Stimulated activated CD8-positive, alpha-beta memory T cell treated with anti-CD3 and anti-CD28 coated beads, Interleukin-7, amount 100 ng/mL, for 24 hours (primary cell): ENCODE data around the gene SESN1.
"Not testable (repeated sequence)": the region's sequence is repeated elsewhere in the genome, so short reads cannot be mapped to it uniquely, and the experiment has no call there.

Experiments
- DNase-seq: peaks from one replicate; pipeline ENCODE4 v3.0.0-alpha.2; 2020; ENCODE audit warnings: low read depth

SESN1 gene

DNA sequence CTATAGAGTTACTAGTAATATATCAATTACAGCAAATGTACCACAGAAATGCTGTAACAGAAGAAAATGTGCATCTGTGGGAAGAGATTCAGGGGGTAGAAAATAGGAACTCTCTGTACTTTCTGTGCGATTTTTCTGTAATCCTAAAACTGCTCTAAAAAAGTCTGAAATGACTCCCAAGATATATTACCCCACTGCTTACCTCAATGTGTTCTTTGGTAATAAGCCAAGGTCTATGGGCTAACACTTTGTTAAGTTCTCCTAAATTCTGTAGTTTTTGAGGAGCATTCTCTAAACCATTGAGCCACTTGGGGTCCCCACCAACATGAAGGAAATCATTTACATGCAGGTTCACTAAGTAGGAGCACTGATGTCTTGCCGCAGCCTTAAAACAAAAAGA is 94.4 kb downstream of the SESN1 start:
- DNase-seq, result no peak

DNA sequence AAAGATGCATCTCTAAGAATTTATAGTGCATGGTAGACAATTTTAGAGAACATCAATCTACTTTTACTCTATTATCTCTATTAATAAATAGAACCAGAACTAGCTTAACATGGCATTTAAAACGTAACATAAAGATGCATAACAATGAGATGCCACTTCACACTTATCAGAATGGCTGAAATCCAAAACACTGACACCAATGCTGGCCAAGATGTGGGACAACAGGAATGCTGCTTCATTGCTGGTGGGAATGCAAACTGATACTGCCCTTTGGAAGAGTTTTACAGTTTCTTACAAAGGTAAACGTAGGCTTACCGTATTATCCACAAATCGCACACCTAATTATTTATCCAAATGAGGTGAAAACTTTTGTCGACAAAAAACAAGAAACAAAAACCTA is 95.2 kb downstream of the SESN1 start:
- no peak for DNase-seq

DNA sequence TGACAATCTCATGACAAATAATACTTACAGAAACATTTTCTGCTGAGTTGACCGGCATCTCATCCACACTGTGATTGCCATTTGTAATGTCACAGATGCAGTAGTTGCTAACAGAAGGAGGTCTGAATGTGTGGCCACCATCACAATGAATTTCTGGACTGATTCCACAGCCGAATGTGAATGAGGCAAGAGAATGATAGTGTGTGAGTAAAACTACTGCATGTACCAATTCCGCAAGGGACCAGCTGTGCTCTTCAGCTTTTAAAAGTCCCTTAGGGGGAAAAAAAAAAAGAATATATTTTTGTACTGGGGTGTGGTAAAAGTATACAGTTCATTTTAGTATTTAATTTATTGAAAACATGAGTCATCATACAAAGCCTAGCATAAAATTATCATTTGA is 96.2 kb downstream of the SESN1 start:
- no peak for DNase-seq

DNA sequence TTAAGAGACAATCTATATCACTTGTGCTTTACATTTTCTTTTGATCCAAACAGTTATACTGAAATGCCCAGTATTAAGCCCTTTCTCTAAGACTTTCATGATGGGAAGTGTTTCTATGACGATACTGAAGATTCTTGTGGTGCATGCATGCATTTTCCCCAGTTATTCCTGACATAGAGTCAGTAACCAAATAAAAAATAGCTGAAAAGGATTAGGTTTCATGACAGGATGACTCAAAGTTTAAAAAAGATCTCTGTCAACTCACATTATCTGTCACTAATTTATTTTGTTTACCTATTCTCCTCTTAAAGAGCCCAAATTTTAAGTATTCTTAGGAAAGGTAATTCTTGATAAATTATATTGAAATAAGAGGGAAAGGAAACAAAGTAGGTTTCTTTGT is 98.4 kb downstream of the SESN1 start:
- no peak for DNase-seq

DNA sequence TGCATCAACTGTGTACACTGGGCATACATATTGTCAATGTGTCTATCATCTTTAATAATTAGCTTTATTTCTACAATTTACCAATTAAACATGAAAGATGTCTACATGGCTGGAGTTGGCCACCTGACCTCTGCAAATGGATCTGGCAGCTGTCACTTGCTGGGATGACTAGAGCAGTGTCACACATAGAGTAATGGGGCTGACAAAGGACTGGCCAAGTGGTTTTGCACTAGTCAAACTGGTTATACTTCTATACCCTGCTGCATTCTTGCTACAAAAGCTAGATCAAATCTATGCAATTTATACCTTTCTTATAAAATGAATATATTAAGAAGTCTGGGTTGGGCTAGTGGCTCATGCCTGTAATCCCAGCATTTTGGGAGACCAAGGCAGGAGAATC is 99.3 kb downstream of the SESN1 start:
- DNase-seq, result no peak

DNA sequence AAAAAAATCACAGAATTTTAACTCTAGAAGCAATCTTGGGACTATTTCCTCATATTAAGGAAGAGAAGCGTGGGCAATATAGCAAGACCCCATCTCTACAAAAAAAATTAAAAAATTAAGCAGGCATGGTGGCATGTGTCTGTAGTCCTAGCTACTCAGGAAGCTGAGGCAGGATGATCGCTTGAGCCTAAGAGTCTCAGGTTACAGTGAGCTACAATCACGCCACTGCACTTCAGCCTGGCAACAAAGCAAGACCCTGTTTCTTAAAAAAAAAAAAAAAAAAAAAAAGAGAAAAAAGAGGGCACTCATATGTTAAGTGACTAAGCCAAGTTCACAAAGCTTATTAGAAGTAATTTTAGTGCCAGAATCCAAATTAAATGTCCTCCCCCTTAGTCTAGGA is 100.8 kb downstream of the SESN1 start:
- DNase-seq, result no peak

DNA sequence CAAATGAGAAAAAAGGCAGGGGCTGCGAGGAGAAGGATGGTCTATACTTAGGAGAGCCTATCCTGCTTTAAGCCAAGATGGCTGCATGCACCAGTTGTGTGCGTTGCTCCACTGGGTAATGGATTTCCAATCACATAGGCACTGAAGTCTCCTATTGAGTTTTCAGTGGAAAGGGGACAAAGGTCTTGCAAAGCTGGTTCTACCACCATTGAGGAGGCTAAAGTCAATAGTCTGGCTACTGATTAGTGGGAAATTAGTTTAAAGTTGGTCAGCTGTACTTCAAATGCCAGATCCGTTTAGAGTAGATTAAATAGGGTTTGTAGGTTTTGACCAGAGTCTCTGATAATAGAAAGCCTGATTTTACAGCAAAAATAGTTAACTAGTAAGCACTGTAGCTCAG is 104.9 kb downstream of the SESN1 start:
- no peak for DNase-seq

DNA sequence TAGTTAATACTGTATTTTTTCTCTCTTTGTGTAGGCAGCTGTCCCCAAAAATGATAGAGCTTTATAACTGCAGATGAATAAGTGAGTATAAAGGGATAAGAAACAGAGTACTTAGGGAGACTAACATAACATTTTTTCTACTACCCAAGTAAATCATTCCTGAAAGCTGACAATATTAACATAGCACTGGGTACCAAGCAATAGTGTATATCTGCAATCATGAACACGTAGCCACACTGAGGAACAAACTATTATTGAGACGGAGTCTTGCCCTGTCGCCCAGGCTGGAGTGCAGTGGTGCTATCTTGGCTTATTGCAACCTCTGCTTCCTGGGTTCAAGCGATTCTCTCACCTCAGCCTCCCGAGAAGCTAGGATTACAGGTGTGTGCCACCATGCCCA is 105.9 kb downstream of the SESN1 start:
- DNase-seq, result no peak

DNA sequence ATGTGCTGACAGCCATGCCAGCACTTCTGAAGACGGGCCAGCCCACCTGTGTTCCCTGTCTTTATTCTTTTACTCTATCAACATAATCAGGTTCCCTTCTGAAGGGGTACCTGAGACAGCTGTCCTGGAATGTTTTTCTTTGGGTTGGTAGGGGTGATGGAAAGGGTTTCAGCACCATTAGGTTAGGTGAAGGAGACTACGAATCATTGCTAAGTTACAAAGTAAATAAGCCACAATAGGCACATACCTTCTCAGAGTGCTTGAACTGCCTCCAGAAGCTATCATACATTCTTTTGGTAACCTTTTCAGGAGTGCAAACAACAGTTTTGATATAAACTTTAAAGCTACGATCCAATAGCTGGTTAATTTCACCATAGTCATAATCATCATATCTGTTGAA is 106.3 kb downstream of the SESN1 start:
- no peak for DNase-seq

DNA sequence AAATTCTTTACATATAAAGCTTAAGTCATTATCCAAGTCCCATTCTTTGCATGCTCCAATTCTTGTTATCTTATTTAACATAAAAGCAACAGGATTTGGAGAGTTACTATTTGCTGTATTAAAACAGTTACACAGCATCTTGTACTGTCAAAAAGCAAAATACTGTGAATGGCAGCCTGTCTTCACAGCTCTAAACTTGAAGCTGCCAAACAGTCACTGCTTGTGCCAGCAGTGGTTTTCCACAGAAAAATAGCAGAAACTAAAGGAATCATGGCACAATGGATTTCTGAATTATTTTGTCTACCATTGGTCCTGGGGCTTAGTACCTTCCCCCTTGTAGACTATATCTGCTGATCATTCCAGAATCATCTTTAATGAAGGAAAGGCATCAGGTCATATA is 107.5 kb downstream of the SESN1 start:
- DNase-seq, result no peak

DNA sequence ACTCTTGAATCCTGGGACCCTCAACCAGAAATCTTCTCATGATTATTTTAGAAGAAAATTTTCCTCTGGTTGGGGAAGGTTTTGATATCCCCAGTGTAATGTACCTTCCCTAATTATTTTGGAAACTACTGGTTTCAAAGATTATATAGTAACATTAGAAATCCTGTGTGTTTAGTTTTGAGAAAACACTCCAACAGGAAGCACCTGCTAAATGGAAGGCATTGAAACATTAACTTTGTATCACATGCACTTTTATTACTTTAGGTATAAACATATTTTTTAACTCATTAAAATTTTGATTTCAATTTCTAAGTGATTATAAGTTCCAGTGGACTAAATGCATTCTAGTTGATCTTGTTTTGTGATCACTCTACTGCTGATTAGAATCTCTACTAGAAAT is 109.3 kb downstream of the SESN1 start:
- DNase-seq, result no peak

DNA sequence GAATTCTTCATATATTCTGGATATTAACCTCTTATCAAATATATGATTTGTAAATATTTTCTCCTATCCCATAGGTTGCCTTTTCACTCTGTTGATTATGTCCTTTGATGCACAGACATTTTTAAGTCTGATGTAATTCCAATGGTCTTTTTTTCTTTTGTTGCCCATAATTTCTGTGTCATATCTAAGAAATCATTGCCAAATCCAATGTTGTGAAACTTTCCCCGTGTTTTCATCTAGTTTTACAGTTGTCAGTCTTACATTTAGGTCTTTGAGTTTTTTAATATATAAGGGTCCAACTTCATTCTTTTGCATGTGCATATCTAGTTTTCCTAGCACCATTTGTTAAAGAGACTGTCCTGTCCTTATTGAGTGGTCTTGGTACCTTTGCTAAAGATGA is 111.5 kb downstream of the SESN1 start:
- DNase-seq, result no peak

DNA sequence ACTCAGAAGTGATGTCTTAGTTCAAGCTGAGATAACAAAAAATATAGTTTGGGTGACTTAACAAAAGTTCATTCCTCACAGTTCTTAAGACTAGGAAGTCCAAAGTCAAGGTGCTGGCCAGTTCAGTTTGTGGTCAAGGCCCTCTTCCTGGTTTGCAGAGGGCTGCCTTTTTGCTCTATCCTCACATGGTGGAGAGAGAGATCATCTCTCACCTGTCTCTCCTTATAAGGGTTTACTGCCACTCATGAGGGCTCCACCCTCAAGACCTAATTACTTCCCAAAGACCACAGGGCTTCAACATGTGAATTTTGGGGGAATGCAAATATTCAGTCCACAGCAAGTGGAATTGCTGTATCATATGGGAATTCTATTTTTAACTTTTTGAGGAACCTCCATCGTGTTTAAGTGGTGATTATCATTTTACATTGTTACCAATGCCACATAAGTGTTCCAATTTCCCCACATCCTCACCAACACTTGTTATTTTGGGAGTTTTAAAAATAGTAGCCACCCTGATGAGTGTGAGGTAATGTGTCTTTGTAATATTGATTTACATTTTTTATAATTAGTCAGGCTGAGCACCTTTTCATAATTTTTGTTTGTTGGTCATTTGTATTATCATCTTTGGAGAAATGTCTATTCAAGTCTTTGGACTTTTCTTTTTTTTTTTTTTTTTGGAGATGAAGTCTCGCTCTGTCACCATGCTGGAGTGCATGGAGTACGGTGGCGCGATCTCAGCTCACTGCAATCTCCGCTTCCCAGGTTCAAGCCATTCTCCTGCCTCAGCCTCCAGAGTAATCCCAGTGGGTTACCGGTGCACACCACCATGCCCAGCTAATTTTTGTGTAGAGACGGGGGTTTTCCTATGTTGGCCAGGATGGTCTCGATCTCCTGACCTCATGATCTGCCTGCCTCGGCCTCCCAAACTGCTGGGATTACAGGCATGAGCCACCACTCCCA is 112.2 kb downstream of the SESN1 start:
- DNase-seq, result no peak

DNA sequence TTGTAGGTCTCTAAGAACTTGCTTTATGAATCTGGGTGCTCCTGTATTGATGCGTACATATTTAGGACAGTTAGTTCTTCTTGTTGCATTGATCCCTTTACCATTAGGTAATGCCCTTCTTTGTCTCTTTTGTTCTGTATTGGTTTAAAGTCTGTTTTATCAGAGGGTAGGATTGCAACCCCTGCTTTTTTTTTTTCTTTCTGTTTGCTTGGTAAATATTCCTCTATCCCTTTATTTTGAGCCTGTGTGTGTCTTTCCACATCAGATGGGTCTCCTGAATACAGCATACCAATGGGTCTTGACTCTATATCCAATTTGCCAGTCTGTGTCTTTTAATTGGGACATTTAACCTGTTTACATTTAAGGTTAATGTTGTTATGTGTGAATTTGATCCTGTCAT is 116.0 kb downstream of the SESN1 start:
- not testable (repeated sequence) for DNase-seq

DNA sequence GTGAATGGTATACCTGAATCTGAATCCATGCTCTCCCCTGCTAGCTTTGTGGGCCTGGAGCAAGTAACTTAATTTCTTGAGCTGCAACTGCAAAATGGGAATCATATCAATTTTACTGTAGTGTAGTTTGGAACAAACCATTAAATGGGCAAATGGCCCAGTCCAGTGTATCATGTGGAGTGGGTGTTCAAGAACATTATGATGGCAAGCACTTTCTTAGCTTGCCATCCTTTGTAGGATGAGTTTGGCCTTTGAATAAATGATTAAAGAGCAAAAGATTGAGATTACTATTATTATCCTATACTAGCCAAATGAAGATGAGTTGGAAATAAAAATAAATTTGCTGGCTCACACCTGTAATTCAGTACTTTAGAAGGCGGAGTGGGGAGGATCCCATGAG is 120.4 kb downstream of the SESN1 start:
- no peak for DNase-seq

DNA sequence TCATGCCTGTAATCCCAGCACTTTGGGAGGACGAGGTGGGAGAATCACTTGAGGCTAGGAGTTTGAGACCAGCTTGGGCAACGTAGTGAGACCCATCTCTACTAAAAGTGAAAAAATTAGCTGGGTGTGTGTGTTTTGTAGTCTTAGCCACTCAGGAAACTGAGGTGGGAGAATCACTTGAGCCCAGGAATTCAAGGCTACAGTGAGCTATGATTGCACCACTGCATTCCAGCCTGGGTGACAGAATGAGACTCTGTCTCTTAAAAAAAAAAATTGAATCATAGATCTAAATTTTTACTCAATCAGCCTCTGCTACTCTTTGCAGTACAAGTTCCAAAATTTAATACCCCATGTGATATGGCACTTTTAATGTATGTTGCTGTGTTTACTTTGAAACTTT is 124.9 kb downstream of the SESN1 start:
- DNase-seq, result no peak

DNA sequence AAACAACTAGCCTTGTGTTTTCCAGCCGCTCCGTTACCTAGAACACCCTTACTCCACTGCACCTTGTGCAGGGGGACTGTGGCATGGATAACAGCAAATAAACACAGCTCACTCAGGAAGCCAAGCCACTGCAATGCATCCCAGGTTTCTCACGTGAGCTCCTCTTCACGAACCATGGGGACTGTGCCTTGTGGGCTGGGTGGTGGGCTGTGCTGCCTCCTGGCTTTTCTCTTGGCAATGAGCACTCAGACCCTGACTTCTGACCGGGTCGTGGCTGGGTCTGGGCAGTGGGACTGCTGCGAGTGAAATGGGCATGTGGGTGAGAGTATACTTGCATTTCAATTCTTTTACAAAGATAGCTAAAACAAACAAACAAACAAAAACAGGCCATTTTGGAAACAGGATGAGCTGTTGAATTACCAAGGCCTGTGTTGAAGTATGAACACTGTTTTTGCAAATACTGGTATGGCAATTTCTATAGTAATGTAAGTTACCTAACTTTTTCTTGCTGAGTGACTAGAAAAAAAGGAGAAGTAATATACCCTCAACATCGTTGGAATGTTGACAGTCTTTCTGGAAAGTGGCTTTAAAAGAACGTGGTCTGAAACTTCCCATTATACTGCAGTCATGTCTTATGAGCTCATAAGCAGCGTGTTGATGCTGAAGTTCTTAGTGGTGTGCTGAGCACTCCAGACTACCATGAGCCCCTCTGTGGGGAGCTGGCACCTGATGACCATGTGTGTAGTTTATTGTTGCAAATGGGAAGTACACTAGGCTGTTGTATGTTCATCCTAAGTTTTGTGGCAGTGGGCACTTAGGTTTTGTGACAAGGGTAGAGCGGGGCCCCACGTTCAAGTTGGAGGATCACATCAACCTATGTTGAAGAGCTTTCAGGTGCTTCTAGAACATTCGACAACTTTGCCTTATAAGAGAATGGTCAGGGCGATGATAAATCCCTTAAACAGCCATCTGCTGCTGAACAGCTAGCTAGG is 126.0 kb downstream of the SESN1 start:
- no peak for DNase-seq

DNA sequence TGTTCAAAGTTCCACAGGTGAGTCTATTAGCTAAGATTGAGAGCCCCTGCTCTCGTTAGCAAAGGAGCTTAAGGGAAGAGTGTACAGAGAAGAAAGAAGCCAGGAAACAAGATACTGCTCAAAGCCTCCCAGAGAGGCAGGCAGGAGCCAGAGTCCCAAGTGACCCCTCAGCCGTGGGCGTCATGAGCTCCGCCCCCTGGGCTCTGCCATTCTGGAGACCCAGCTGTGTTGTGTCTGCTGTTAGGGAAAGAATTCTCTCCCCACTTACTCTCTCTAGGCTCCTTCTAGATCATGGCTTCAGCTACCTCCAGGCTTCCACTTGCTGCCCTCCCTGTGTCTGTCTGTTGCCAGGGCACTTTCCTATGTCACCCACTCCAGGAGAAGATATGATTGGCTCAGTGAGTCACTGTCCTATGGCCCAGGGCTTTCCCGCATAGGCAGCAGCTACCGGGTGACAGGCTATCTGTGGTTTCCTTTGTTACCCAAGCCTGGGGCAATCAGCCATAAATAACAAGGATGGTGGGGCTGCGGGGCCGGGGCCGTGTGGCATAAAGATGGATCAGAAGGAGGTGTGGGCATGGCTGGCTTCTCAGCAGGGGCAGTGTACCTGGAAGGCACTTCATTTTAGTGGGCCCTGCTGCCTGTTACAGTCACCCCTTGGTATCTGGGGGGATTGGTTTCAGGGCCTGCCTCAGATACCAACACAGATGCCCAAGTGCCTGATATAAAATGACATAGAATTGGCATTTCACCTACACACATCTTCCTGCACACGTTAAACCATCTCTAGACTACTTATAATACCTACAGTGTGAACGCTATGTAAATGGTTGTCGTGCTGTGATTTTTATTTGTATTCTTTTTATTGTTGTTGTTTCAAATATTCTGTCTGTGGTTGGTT is 127.5 kb downstream of the SESN1 start:
- DNase-seq, result no peak

DNA sequence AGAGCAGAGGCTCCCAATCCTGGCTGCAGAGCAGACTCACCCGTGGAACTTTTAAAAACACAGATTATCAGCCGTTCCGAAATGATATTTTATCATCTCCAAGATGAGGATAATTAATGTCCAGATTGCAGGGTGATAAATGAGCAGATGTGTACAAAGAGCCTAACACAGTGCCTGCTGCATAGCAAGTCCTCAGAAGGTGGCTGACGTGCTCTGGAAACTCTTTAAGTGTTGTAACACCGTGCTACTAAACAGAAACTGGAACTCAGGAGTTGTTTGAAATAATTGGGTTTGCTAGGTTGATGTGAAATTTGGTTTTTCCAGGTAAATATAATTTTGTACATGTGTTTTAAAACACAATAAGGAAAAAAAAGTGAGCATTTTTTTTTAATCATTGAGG is 128.4 kb downstream of the SESN1 start:
- DNase-seq, result no peak

DNA sequence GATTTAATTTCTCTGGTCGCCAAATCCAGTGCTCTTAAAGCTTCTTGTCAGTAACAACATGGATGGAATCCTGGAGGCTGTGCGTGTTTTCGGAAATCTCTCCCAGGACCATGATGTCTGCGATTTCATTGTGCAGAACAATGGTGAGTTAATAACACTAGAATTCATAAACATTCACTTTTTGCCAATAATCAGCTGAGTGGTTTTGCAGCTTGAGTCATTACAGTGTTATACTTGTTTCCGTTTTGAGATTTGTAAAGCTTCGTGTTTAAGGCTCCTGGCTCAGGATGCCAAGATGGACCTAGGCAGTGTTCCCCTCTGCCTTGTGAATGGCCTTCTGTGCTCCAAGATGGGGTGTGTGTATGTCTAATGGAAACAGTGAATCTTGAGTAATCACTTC is 132.7 kb downstream of the SESN1 start:
- DNase-seq, result no peak

DNA sequence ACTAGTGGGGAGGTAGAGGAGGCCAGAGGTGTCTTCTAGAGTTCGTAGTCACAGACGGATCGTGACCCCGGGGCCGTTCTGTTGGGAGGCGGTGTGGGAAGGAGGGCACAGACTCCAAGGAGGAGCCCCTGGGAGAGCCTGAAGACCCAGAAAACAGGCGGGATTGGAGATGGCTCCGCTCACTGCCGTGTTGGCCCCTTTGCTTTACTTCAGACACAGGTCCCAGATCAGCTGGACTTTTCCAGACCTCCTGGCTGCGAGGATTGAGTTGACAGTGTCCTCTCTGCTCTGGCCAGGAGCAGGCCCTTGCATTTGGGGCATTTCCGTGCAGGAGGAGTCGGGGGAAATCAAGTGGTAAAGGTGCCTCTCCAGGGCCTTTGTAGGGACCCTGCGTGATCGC is 133.6 kb downstream of the SESN1 start:
- DNase-seq, result no peak

DNA sequence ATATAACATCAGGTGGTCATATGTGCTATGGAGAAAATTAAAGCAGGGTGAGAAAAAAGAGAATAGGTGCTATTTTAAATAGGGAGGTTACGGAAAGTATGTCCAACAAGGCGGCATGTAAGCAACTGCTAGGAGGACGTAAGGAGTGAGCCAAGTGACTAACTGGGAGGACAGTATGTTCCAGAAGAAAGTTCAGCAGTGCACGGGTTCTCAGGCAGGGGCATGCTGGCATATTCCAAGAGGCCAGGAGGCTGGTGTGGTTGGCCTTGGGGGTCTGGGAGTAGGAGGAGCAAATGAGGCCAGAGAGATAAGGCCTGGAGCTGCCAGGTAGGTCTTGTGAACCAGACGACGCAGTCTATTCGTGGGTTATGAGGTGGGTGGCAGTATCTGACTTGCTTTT is 134.0 kb downstream of the SESN1 start:
- DNase-seq, result no peak
